Sigmoid colon (tissue), 7 donors: ENCODE data around the gene HAND1. TPM values are rescaled to one million over a fixed set of nuclear protein-coding genes. Genes with fewer than 3 reads are reported as not detected.

Experiments used
- DNase-seq: peaks from one replicate; pipeline ENCODE4 v3.0.0-alpha.2; 2019
- H3K27ac ChIP-seq, 4 donors: fragments of 200-600 bp; sonication (generic); one replicate each; pipeline ENCODE4 v1.5.1; 2016 to 2019; ENCODE audit warnings: mild to moderate bottlenecking in 1 of 4
- H3K27me3 ChIP-seq, 3 donors: fragments of 200-600 bp; sonication (generic); one replicate each; pipeline ENCODE4 v1.5.1; 2019; ENCODE audit warnings: mild to moderate bottlenecking in 1 of 3
- H3K36me3 ChIP-seq, 4 donors: fragments of 200-600 bp; sonication (generic); one replicate each; pipeline ENCODE4 v1.5.1; 2016 to 2019
- H3K4me1 ChIP-seq, 4 donors: fragments of 200-600 bp; sonication (generic); one replicate each; pipeline ENCODE4 v1.5.1; 2017 to 2019
- H3K4me3 ChIP-seq, 4 donors: fragments of 200-600 bp; sonication (generic); one replicate each; pipeline ENCODE4 v1.5.1; 2017 to 2019; ENCODE audit warnings: mild to moderate bottlenecking in 2 of 4, moderate library complexity in 1 of 4
- H3K9me3 ChIP-seq, 4 donors: fragments of 200-600 bp in 3 of 4; sonication (generic) in 3 of 4; one replicate each; pipeline versions ENCODE4 v1.5.1 to v1.6.1; 2013 to 2019
- EP300 ChIP-seq, 4 donors: sonication (generic); formaldehyde crosslinking; IDR thresholded peaks; one replicate each; pipeline ENCODE4 v1.6.1; 2017; ENCODE audit warnings: antibody characterized with exemption in 4 of 4
- POLR2A ChIP-seq, 2 donors: fragments of 450-650 bp; IDR thresholded peaks; one replicate each; pipeline ENCODE4 v1.6.1; 2016; ENCODE audit warnings: antibody characterized with exemption in 2 of 2, mild to moderate bottlenecking in 2 of 2, moderate library complexity in 2 of 2
- POLR2AphosphoS5 ChIP-seq, 4 donors: sonication (generic); formaldehyde crosslinking; IDR thresholded peaks; one replicate each; pipeline ENCODE4 v1.6.1; 2017; ENCODE audit warnings: antibody characterized with exemption in 4 of 4
- WGBS, 2 donors: extraction: QIAGEN DNeasy Blood & Tissue Kit; methylation state at CpG; one replicate each; pipeline ENCODE4 v1.1.7; 2013; 5-methylcytosine and 5-hydroxymethylcytosine counted together
- intact Hi-C: fragments of 100-400 bp; cut with DNase I; formaldehyde crosslinking; loops from one replicate; pipeline ENCODE4 v1.15.1; 2023
- polyA plus RNA-seq, 3 donors: library from polyadenylated mRNA; stranded (reverse); fragments of 200-250 nt; gene quantifications; one replicate each; pipeline ENCODE4 v1.2.3, GENCODE V29; 2013
- total RNA-seq, 4 donors: library from RNA; depleted of rRNA; stranded (reverse); fragments of >200 nt; gene quantifications; one replicate each; pipeline ENCODE4 v1.1.0, GENCODE V29; 2016
- TF ChIP-seq, protein P1 (sequence below), 4 experiments: fragments of 450-650 bp in 3 of 4; fragments of 200-600 bp in 1 of 4; IDR thresholded peaks; one replicate each; pipeline ENCODE4 v1.5.1; 2016 to 2019; ENCODE audit warnings: antibody characterized with exemption in 4 of 4, mild to moderate bottlenecking in 3 of 4, moderate library complexity in 2 of 4
- donor health status: healthy with polysubstance abuse.
- donor health status: Bipolar disorder and iron deficiency.
- donor health status: healthy.

Gene HAND1
- total and polyA plus RNA-seq, 7 donors: 2.4 to 69.2 (median 46.0) TPM; not detected in 1

DNA sequence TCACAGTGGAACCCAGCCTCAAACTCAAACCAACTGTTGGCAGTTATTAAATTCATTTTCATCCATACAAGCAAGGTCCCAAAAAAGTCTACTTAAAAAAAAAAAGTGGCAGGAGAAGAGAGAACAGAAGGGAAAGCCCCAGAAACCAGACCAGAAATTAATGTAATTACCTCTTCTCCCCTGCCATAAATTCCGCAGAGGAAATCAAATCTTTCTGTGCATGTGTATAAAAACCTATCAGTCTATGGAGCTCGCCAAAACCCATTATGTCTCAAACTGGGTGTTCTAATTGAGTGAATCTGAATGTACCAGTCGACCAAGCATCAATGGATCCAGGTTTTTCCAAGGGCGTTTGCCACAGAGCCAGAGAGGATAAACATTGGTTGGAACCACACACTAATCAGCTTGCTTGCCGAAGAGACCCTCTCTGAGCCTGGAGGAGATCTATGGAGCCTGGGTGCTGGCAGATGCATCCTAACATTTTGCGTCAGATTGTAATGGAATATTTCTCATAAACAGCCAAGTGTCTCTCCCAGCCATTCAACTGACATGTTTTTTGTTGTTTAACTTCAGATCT lies 7.9 kb upstream of the HAND1 start:
- intact Hi-C loops: loop anchor here (2.0 kb wide), 1 partner anchor 15 kb away; no protein-coding TSS in a partner anchor
- H3K27me3 ChIP-seq: peaks cover 0 to 41% (median 4%) of the 10 kb centered on the region in 3 donors
- peaks cover 0 to 61% (median 57%) of the 10 kb centered on the region in 4 donors for H3K4me1 ChIP-seq
- WGBS, 2 donors: 30 to 47% methylated on average over 6 of the region's 6 CpGs
- no peaks in the 10 kb centered on the region for H3K36me3 ChIP-seq
- H3K4me3 ChIP-seq: no peak overlapping the region
- peak overlapping the region in 3 of 4 donors; percentile 91 to 96 (median 94) for H3K27ac ChIP-seq
- H3K9me3 ChIP-seq: no peaks in the 10 kb centered on the region
- no peak for TF ChIP-seq POLR2AphosphoS5 (IDR thresholded peaks at IDR 0.05)
- TF ChIP-seq, protein P1, sequence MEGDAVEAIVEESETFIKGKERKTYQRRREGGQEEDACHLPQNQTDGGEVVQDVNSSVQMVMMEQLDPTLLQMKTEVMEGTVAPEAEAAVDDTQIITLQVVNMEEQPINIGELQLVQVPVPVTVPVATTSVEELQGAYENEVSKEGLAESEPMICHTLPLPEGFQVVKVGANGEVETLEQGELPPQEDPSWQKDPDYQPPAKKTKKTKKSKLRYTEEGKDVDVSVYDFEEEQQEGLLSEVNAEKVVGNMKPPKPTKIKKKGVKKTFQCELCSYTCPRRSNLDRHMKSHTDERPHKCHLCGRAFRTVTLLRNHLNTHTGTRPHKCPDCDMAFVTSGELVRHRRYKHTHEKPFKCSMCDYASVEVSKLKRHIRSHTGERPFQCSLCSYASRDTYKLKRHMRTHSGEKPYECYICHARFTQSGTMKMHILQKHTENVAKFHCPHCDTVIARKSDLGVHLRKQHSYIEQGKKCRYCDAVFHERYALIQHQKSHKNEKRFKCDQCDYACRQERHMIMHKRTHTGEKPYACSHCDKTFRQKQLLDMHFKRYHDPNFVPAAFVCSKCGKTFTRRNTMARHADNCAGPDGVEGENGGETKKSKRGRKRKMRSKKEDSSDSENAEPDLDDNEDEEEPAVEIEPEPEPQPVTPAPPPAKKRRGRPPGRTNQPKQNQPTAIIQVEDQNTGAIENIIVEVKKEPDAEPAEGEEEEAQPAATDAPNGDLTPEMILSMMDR (IDR thresholded peaks at IDR 0.05): no peak
- TF ChIP-seq POLR2A (IDR thresholded peaks at IDR 0.05): no peak
- no peak for TF ChIP-seq EP300 (IDR thresholded peaks at IDR 0.05)
- DNase-seq: no peak

DNA sequence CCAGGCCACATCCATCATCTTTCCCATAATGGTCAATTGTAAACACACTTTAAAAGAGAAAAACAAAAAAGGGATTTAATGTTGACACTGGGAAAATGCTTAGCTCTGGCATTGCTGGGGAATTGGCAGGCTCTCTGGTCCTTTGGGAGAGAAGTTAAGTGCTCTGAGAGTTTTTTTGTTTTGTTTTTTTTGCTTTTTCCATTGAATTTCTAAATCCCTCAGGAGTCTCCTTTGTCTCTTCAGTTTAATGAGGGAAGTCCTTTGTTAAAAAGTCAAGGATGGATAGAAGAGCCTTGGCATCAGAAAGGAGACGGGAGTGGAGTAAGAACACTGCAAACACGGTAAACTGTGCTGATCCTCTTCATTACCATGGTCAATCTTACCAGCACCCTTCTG lies 7.1 kb upstream of the HAND1 start:
- peak overlapping the region in 3 of 4 donors; percentile 91 to 96 (median 94) for H3K27ac ChIP-seq
- peak overlapping the region in 1 of 4 donors; percentile 33 for H3K4me3 ChIP-seq
- DNase-seq: no peak
- no peak for TF ChIP-seq POLR2A (IDR thresholded peaks at IDR 0.05)
- no peak for TF ChIP-seq POLR2AphosphoS5 (IDR thresholded peaks at IDR 0.05)
- TF ChIP-seq, protein P1 (IDR thresholded peaks at IDR 0.05): no peak
- TF ChIP-seq EP300 (IDR thresholded peaks at IDR 0.05): no peak
- H3K4me1 ChIP-seq: peaks cover 0 to 70% (median 64%) of the 10 kb centered on the region in 4 donors
- 13 to 17% methylated on average over 2 of the region's 2 CpGs for WGBS, 2 donors
- intact Hi-C loops: loop anchor here (2.0 kb wide), 1 partner anchor 14 kb away; no protein-coding TSS in a partner anchor
- H3K36me3 ChIP-seq: no peaks in the 10 kb centered on the region
- H3K9me3 ChIP-seq: no peaks in the 10 kb centered on the region
- H3K27me3 ChIP-seq: peaks cover 0 to 46% (median 4%) of the 10 kb centered on the region in 3 donors

DNA sequence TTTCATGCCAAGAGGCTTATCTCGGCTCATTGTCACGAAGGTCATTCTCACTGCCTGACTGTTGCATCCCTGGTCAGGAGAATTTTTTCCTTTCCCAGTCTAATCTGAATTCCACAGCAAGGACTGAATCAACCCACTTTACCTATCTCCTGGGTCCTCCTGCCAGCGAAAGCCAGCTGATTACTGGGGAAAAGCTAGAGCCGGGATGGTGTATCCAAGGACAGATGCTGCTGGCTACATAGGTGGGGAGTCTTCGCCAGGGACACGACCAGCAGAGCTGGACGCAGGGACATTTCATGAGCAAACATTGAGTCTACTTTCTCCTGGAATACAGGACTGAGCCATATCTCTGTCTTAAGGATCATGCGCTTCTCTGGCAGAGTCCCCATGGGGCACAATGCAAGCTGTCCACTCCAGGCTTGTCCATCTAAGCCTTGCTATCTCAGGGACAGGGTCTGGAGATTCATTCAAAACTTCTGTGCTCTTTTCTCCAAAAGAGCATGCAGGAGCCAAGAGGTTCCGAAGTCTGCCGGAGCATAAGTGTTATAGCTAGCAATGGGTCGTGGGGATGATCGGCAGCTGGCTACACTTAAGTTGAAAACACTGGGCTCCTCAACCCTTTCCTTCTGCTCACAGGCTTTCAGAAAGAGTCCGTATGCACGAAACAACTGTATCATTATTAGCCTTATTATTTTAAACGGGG lies 6.5 kb upstream of the HAND1 start:
- Histone ChIP-seq H3K27me3 (peaks cover 0 to 49% (median 4%) of the 10 kb centered on the region in 3 donors), H3K36me3 (no peaks in the 10 kb centered on the region), H3K4me3 (peak overlapping the region in 3 of 4 donors; percentile 5 to 33 (median 31)), H3K27ac (peak overlapping the region in 3 of 4 donors; percentile 91 to 96 (median 94)), H3K9me3 (no peaks in the 10 kb centered on the region), H3K4me1 (peaks cover 0 to 75% (median 70%) of the 10 kb centered on the region in 4 donors)
- no peak for DNase-seq
- no peak for TF ChIP-seq EP300 (IDR thresholded peaks at IDR 0.05)
- TF ChIP-seq POLR2AphosphoS5 (IDR thresholded peaks at IDR 0.05): no peak
- TF ChIP-seq, protein P1 (IDR thresholded peaks at IDR 0.05): no peak
- TF ChIP-seq POLR2A (IDR thresholded peaks at IDR 0.05): no peak
- 13 to 17% methylated on average over 15 of the region's 15 CpGs for WGBS, 2 donors
- intact Hi-C loops: loop anchor here (2.0 kb wide), 1 partner anchor 14 kb away; no protein-coding TSS in a partner anchor

DNA sequence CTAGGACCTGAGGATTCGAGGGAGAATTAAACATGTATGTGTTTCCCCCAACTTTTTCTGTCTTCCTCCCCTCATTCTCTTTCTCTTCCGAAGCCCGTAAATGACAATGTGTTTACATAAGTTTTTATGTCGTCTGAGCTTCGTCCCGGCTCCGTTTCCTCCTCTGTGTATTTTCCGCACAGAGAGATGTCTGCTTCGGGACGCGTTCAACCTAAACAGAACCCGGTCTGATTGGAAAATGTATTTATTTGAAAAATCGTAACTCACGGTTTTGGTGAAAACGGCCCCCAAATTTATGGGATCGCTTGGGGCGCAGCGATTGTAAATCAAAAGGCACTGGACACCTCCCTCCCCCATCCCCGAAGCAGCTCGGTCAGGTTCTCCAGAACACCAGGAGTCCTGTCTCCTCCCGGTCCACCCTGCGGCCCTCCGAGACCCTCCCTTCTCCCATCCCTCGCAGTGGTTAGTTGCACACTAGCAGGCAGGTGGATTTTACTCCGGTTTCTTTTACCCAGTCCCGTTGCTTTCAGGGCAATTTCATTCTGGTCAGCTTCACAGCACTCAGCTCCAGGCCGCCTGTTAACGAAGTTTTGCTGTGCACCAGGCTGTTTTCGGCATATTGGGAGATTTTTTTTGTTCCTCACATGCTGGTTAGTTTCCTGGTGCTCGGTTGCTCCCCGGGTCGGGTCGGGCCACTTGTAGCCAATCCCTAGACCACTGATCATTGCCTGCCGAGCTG lies 5.8 kb upstream of the HAND1 start:
- 3 to 5% methylated on average over 34 of the region's 34 CpGs for WGBS, 2 donors
- Histone ChIP-seq H3K4me1 (peaks cover 0 to 83% (median 77%) of the 10 kb centered on the region in 4 donors), H3K9me3 (no peaks in the 10 kb centered on the region), H3K36me3 (no peaks in the 10 kb centered on the region), H3K27me3 (peaks cover 0 to 51% (median 4%) of the 10 kb centered on the region in 3 donors), H3K27ac (peak overlapping the region in 3 of 4 donors; percentile 91 to 96 (median 94)), H3K4me3 (peak overlapping the region in 3 of 4 donors; percentile 5 to 33 (median 31))
- no peak for DNase-seq
- TF ChIP-seq POLR2AphosphoS5 (IDR thresholded peaks at IDR 0.05) (peak; percentile 6 to 65 (median 53)), EP300 (IDR thresholded peaks at IDR 0.05) (no peak)
- intact Hi-C loops: loop anchor here (2.0 kb wide), 1 partner anchor 13 kb away; no protein-coding TSS in a partner anchor
